GM12874 (cell line): ENCODE results near the gene ZDHHC9.

Experiments
- CTCF ChIP-seq: IDR thresholded peaks from 2 replicates; pipeline ENCODE4 v1.5.1; 2011; ENCODE audit warnings: low read depth, mild to moderate bottlenecking, control low read depth, low read length, moderate library complexity; ENCODE audit not compliant: insufficient read depth

Gene ZDHHC9

DNA sequence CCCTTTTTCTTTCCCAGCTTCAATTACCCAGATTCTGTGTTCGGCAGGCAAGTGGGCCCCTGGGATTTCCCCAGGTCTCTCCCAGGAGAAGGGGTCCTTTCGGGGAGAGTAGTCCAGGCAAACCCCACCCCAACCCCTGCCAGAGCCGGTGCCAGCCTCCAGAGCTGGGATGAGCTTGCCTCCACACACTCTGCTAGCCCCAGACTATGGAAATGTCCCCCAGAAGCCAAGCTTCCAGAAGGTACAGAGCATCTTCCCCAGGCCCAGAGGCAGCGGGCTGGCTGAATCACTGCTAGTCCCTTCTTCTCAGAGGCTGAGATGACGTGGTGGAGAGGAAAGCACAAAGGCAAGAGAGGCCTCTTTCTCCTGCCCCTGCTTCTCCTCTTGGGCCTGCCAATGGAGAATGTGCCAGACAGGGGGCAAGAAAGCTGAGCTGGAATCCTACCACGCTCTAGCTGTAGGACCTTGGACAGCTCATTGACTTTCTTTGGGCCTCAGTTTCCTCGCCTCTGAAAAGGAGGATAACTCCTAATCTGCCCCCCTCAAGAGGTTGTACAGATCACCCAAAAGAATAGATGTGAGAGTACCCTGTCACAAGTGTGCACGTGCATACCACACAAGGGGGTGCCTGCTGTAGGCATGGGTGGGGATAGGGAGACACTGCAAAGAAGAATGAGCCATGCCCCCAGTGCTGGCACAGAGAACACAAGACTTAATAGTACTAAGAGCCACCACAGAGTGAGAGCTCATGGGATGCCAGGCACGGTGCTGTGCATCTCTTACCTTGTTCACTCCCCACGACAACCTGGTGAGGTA is 61.8 kb downstream of the ZDHHC9 start:
- no peak for TF ChIP-seq CTCF

GRCh38 chrX:129781134-129781672 is 62.5 kb downstream of the ZDHHC9 start:
- no peak for TF ChIP-seq CTCF

DNA sequence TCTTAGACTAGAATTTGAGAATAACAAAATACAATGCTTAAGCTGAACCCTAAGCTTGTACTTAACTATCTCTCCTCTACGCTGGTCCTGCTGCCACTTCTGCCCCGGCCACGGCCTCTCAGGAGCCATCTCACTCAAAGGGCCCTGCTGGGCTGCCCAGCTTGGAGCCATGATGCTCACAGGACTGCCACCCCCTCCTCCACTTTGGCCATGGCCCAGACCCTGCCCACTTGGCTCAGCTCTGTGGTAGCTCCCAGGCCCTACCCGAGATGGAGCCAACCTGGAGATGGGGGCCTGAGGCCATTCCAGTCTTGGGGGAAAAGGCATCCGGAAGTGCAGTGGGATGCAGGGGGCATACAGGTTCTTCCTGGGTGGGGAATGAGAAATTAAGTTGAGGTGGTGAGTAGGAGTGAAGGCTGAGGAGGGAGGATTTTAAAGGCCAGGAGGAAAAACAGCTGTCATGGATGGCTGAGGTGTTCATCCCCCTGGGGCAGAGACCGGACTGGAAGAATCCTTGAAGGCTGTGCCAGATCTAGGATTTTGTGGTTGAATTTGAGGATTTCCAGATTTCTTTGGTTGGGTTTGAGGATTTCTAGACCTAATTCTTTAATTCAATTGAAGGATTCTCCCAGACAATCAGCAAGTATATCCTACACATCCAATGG is 63.1 kb downstream of the ZDHHC9 start:
- no peak for TF ChIP-seq CTCF

DNA sequence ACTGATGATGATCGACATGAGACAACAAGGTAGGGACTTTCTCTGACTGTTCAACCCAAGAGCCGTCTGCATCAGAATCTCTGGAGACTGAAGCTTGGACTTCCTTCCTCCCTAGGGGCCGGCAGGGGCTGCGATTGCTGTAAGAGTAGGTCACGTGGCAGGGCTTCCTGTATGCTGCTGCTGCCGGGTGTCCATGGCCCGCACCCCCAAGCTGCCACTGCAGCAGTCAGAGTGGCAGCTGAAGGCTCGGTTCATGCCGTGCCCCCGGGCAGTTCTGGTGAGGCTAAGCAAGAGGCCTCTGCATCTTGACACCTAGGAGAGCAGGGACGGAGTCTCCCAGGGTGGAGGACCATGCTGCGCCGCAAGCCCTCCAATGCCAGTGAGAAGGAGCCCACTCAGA is 63.9 kb downstream of the ZDHHC9 start, which contains the start of gene SASH3:
Gene SASH3, plus strand, starts transcription at position 203 of the 400 bp plus-strand sequence. Its CDS starts 149 bp downstream, at position 352.
- no peak for TF ChIP-seq CTCF

GRCh38 chrX:129779086-129779672 is 64.5 kb downstream of the ZDHHC9 start:
- TF ChIP-seq CTCF, result no peak

DNA sequence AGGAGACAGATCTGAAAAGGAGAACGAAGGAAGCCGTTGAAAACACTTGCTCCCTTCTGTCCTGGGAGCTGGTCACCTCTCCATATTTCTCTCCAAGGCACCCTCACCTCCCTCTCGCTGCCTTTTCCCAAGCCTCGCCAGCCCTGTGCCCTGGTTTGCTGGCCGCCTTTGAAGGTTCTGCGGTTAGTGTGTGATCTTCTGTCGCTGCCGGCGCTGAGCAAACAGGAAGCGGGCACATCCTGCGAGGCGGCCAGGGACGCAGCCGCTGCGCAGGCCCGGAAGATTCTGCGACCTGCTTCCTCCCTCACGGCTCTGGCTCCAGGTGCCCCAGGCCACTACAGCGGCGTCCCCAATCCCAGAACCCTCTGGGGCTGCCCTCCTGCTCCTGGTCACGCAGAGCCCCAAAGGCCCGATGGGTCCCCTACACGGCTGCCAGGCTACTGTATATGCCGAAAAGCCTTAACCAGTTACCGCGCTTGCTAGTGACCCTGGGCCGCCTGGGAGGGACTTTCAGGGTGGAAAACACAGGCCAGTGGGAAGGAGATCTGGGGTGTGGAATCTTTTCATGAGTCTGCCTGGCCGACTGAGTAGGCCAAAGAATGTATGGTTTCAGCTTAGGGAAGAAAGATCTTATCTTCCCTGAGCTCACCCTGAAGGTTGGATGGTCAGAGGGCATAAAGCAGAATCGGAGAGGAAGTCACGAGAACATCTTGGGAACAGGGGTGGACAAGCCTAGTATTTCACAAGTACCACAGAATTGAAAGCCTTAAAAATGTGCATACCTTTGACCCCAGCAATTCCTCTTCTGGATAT is 66.3 kb downstream of the ZDHHC9 start:
- TF ChIP-seq CTCF, result no peak
